Stimulated activated CD8-positive, alpha-beta memory T cell treated with anti-CD3 and anti-CD28 coated beads, Interleukin-15, amount 100 ng/mL, for 48 hours (primary cell): Measurements from ENCODE around the gene DAP.
"Not testable (repeated sequence)": the region's sequence is repeated elsewhere in the genome, so short reads cannot be mapped to it uniquely, and the experiment has no call there.

Experiments
- DNase-seq, 2 donors: peaks; one replicate each; pipeline ENCODE4 v3.0.0-alpha.2; 2020; ENCODE audit warnings: low read depth in 2 of 2

DAP gene

DNA sequence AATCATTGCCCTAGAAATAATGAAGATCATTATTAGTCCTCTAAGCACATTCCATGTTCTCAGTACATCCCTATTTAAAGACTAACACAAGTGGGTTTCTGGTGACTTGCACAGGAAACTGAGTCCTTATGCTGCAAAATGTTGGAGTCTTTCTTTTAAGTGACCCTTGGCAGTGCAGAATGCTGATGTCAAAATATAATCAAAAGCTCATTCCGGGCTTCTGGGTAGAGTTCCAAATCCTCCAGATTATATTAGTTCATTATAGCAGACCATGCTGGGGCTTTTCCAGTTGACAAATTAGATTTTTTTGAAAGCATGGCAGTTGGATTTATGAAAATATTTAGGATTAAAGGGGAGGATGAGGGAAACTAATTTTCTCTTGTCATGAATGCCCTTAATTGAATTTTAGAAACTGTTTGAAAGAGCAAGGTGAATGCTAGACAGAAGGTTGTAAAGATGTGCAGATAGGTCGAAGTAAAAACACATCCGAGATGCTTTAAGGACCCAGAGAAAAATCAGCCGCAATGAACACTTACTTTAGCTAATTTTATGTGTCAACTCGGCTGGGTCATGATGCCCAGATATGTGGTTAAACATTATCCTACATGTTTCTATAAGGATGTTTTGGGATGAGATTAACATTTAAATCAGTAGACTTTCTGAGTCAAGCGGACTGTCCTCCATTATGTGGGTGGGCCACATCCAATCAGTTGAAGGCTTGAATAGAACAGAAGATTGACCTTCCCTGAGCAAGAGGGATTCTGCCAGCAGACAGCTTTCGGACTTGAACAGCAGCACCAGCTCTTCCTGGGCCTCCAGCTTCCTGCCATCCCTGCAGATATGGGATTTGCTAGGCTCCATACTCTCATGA is 88.7 kb downstream of the DAP start:
- no peak for DNase-seq

- no peak for DNase-seq
Measured at GRCh38 chr5:10671041-10672008, 89.7 kb downstream of the DAP start.

DNA sequence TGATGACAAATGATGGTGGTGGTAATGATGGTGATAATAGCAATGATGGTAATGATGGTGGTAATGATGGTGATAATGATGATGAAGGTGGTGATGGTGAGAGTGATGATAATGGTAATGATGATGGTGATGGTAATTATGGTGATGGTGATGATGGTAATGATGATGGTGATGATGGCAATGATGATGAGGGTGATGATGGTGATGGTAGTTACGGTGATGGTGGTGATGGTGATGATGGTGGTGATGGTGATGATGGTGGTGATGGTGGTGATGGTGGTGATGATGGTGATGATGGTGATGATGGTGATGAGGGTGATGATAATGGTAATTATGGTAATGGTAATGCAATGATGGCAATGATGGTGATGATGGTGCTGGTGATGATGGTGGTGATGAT is 91.1 kb downstream of the DAP start:
- DNase-seq: no peak

- no peak for DNase-seq
Measured at GRCh38 chr5:10668697-10669096, 92.3 kb downstream of the DAP start.

DNA sequence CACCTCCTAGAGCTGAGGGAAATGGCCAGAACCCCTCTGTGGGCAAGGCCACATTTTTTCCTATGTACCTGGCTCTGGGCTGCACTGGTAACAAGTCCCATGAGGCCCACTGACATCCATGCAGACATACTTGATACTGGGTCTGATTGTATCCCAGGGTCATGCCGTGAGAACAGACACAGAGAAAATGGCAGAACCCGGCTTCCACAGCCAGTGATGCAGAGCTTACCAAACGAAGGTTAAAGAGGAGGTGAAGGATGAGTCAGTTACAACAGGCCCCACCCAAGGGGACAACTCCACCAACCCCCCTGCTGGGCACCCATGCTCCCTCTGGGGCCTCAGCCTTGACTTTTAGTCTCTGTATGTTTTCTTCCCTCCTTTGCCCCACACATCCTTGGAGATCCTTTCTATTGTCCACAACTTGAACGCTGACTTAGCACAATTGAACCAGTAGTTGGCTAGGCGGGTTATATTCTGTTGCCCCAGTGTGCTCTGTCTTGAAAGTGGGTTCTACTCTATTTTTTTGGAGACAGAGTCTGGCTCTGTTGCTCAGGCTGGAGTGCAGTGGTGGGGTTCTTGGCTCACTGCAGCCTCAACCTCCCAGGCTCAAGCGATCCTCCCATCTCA is 93.5 kb downstream of the DAP start:
- no peak for DNase-seq

GRCh38 chr5:10666531-10667299 is 94.3 kb downstream of the DAP start:
- no peak for DNase-seq

- no peak for DNase-seq
Measured at GRCh38 chr5:10665799-10666198, 95.2 kb downstream of the DAP start.

GRCh38 chr5:10664180-10664769 is 96.8 kb downstream of the DAP start:
- DNase-seq: not testable (repeated sequence)

DNA sequence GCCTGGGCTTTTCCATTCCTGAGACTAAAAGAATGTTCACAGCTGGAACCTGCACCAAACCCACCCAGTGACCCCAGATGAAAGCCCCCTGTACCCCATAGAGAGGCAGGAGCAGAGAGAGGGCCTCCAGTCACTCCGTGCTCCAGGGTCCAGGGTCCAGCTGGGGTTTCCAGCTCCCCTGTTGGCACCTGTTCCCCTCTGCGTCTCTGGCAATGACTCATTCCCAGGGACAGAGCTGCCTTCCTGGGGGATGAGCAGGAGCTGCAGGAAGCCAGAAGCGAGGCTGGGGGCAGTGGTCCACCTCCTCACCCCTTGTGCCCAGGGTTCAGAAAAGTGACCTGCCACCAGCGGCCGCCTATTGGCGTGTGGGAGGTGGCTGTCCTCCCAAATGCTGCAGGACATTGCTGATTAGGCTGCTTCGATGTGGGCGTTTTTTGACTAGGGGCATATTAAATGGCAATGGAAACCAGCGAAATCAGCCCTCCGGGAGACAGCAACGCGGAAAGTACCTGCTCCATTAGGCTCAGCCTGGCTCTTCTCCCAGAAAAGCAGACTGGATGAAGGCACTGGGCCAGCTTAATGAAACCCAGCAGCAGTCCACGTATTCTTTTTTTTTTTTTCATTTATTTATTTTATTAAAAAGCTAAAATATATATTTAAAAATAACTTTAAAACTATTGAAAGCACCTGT is 97.4 kb downstream of the DAP start:
- no peak for DNase-seq

- no peak for DNase-seq
Measured at GRCh38 chr5:10662661-10663488, 98.2 kb downstream of the DAP start.

DNA sequence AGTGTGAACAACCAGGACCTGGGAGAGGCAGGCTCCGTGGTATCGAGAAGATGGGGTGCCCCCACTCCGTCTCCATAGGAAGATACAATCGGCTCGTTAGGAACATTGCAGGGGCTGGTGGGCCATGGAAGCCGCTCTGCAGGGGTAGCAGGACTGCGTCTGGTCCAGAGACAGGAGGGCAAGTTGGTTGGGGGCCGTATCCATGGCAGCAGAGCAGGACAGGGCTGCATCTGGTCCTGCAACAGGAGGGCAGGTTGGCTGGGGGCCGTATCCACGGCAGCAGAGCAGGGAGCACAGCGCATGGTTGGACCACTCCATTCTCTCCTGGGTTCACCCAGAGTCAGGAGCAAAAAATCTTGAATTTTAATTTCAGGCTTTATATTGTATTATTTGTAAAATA is 99.0 kb downstream of the DAP start:
- no peak for DNase-seq

- DNase-seq: no peak
Measured at GRCh38 chr5:10661401-10661800, 99.6 kb downstream of the DAP start.

- DNase-seq: no peak
Measured at GRCh38 chr5:10660720-10661387, 100.2 kb downstream of the DAP start.

GRCh38 chr5:10660135-10660534 is 100.9 kb downstream of the DAP start:
- DNase-seq: no peak

GRCh38 chr5:10658265-10658664 is 102.8 kb downstream of the DAP start:
- DNase-seq: no peak

DNA sequence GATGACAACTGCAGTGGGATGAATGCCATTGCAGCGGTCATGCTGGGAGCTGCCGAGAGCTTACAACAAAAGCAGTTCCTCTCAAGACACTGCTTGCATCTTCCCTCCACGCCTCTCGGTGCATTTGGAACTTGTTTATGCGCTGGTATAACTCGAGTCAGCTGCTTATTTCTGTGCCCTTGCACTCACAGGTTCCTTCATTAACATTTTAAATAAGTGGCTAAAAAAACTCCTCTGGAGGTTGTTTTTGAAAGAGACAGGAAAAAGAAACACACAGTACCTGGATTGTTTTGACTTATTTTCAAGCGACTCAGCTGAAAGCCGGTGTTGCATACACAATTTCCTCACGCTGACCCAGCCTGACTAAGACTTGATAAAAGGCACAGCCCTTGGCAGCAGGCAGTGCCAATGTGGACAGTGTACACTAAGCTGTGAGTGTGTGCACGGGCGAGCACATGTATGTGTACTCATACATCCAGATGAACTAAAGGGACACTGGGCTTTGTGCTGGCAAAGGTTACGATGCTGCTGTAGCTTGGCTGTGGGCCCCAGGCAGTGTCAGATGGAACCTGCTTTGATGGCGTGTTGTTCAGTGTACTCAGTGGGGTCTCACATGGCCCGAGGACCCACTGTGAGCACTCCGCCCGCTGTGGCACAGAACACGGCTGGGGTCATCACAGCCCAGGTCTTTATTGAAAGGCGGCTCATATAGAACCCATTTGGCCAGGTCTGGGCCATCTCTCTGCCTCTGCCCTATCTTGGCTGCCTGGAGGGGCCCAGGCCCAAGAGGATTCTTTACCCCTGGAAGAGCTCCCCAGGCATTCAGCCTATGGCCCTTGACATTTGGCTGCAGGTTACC is 104.8 kb downstream of the DAP start:
- DNase-seq: no peak

DNA sequence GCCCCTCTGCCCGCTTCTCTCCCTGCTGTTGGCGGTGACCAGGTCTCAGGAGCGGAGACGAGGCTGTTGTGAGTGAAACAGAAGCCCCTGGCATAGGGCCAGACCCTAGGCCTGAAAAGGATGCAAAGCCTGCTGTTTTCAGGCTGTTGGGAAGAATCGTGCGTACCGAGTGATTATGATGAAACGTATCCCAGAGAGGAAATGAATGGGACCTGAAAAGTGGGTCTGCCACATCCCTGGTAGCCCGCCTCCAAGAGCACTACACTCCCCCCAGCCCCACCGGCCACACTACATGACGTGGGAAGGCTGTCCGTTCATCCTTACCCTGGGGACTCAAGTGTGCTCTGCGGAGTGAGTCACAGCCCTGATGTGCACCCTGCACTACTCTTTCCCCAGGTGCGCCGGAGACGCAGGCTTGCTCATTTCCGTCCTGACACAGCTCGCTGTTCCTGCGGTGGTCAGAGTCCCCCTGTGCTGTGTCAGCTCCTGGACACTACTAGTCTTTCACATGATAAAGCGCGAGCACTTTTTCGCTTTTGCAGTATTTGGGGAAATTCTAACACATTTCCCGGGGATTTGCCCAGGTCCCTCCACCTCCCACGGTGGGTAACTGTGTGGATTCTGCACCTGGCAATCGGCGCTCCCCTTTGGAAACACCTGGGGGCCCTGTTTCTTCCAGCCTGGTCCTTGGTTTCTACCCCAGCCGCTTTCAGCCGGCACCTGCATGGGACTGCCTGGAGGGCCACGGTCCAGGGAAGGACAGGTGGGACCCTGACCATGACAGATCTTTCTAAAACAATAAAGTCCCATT is 105.7 kb downstream of the DAP start:
- DNase-seq: no peak
